ENCODE results near the gene SIGLEC12.
"Not testable (repeated sequence)": the region's sequence is repeated elsewhere in the genome, so short reads cannot be mapped to it uniquely, and the experiment has no call there.

Gene SIGLEC12

GRCh38 chr19:51479531-51480331, 21.9 kb downstream of the SIGLEC12 start:
- no peak for DNase-seq (ENCODE audit: low spot score)

GRCh38 chr19:51478381-51479234, 23.0 kb downstream of the SIGLEC12 start, which contains the start of gene CEACAM18:
Gene CEACAM18 (plus strand): TSS chr19:51478539.
- no peak for DNase-seq (ENCODE audit: low spot score)

- DNase-seq (ENCODE audit: low spot score) = no peak
These were observed 24.3 kb downstream of the SIGLEC12 start for GRCh38 chr19:51477344-51477743.

GRCh38 chr19:51476164-51476563, 25.4 kb downstream of the SIGLEC12 start:
- no peak for DNase-seq (ENCODE audit: low spot score)

- DNase-seq (ENCODE audit: low spot score) = peak; percentile 82
These were observed 28.4 kb downstream of the SIGLEC12 start for GRCh38 chr19:51473009-51473707.

- no peak for DNase-seq (ENCODE audit: low spot score)
These were observed 29.0 kb downstream of the SIGLEC12 start for GRCh38 chr19:51472607-51473006.

GRCh38 chr19:51471527-51471926, 30.1 kb downstream of the SIGLEC12 start:
- DNase-seq (ENCODE audit: low spot score) = no peak

- DNase-seq (ENCODE audit: low spot score) = no peak
These were observed 30.6 kb downstream of the SIGLEC12 start for GRCh38 chr19:51470966-51471365.

GRCh38 chr19:51469629-51470028, 32.0 kb downstream of the SIGLEC12 start:
- DNase-seq (ENCODE audit: low spot score) = no peak

GRCh38 chr19:51469162-51469561, 32.4 kb downstream of the SIGLEC12 start:
- no peak for DNase-seq (ENCODE audit: low spot score)

GRCh38 chr19:51468545-51468920, 33.1 kb downstream of the SIGLEC12 start:
- no peak for DNase-seq (ENCODE audit: low spot score)

- DNase-seq (ENCODE audit: low spot score) = no peak
These were observed 33.6 kb downstream of the SIGLEC12 start for GRCh38 chr19:51467864-51468544.

GRCh38 chr19:51466723-51467122, 34.9 kb downstream of the SIGLEC12 start:
- no peak for DNase-seq (ENCODE audit: low spot score)

- DNase-seq (ENCODE audit: low spot score) = not testable (repeated sequence)
These were observed 37.5 kb downstream of the SIGLEC12 start for GRCh38 chr19:51463976-51464581.

- no peak for DNase-seq (ENCODE audit: low spot score)
These were observed 38.9 kb downstream of the SIGLEC12 start for GRCh38 chr19:51462681-51463080.

GRCh38 chr19:51462276-51462675, 39.3 kb downstream of the SIGLEC12 start:
- DNase-seq (ENCODE audit: low spot score) = no peak

- peak; percentile 61 for DNase-seq (ENCODE audit: low spot score)
These were observed 39.9 kb downstream of the SIGLEC12 start for GRCh38 chr19:51461723-51462161.

GRCh38 chr19:51460164-51460992, 41.2 kb downstream of the SIGLEC12 start:
- DNase-seq (ENCODE audit: low spot score) = peak; percentile 29

- DNase-seq (ENCODE audit: low spot score) = no peak
These were observed 42.6 kb downstream of the SIGLEC12 start for GRCh38 chr19:51458899-51459505.

Measured in Ammon's horn (tissue), 1 donor.